ENCODE results near the gene COL5A1.

COL5A1 gene

DNA sequence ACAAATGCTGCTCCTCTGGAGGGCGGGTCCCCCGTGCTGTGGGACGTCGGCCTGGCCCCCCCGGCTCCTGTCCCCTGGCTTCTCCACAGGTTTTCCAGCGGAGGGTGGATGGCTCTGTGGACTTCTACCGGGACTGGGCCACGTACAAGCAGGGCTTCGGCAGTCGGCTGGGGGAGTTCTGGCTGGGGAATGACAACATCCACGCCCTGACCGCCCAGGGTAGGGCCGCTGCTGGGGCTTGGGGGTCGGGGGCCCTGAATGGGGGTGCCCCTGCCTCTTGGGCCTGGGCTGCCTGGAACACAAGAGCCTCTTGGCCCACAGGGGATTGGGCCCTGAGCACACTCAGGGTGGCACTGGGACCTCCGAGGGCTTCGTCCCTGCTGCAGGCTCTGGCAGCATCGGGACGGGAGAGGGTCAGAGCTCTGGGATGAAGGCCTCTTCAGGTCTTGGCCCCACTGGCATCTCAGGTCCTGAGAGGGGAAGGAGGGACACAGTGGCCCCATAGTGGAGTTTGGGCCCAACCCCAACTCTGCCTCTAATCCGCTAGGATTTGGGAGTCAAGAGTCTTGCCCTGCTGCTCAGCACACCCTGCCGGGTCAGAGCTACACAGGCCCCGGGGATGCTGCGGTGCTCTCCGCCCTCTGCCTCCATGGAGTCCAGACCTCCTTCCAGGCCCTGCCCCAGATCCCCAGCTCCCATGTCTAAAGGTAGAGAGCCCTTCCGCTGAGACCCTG, 244.2 kb downstream of the COL5A1 start:
- in situ Hi-C loops (cut with MboI; ENCODE audit: low sequenced_read_pairs): no loop called here

DNA sequence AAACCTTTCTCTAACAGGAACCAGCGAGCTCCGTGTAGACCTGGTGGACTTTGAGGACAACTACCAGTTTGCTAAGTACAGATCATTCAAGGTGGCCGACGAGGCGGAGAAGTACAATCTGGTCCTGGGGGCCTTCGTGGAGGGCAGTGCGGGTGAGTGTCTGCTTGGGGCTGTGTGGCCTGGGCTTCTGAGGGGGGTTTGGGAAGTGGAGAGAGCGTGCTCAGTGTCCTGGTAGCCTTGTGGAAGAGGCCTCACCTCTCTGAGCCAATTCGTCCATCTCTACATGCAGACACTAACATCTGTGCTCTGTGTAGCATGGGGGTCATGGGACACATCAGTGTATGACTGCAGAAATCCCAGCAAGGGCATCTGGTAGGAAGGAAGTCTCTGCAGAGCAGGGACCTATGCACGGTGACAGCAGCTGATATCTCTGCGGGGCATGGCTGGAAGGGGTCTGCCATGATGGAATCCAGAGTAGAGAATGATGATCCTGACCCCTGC, 244.9 kb downstream of the COL5A1 start:
- in situ Hi-C loops (cut with MboI; ENCODE audit: low sequenced_read_pairs): no loop called here

DNA sequence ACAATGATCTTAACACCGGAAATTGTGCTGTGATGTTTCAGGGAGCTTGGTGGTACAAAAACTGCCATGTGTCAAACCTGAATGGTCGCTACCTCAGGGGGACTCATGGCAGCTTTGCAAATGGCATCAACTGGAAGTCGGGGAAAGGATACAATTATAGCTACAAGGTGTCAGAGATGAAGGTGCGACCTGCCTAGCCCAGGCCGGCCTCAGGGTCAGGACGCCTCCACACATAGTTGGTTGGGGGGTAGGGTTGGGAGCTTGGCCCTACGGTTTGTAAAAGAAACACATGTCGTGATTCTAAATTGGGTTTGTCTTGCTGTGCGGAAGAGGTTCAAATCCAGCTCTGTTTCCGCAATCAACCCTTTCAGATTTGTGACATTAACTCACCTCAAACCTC, 245.6 kb downstream of the COL5A1 start:
- in situ Hi-C loops (cut with MboI; ENCODE audit: low sequenced_read_pairs): no loop called here

- in situ Hi-C loops (cut with MboI; ENCODE audit: low sequenced_read_pairs): no loop called here
Measured at GRCh38 chr9:134887686-134888602, 246.3 kb downstream of the COL5A1 start.

- in situ Hi-C loops (cut with MboI; ENCODE audit: low sequenced_read_pairs): no loop called here
Measured at GRCh38 chr9:134888603-134889190, 247.1 kb downstream of the COL5A1 start.

- in situ Hi-C loops (cut with MboI; ENCODE audit: low sequenced_read_pairs): no loop called here
Measured at GRCh38 chr9:134889386-134890154, 248.0 kb downstream of the COL5A1 start.

DNA sequence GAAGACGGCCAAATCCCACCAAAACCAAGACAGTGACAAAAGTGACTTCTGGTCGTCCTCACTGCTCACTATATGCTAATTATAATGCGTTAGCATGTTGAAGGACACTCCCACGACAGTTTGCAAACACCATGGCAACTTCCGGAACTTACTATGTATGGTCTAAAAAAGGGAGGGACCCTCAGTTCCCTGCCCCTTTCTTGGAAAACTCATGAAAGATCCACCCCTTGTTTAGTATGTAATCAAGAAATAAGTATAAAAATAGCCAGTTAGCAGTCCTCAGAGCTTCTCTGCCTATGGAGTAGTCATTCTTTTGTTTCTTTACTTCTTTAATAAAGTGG, 248.5 kb downstream of the COL5A1 start:
- in situ Hi-C loops (cut with MboI; ENCODE audit: low sequenced_read_pairs): no loop called here

- in situ Hi-C loops (cut with MboI; ENCODE audit: low sequenced_read_pairs): no loop called here
Measured at GRCh38 chr9:134891053-134891452, 249.4 kb downstream of the COL5A1 start.

- in situ Hi-C loops (cut with MboI; ENCODE audit: low sequenced_read_pairs): no loop called here
Measured at GRCh38 chr9:134891713-134892112, 250.1 kb downstream of the COL5A1 start.

DNA sequence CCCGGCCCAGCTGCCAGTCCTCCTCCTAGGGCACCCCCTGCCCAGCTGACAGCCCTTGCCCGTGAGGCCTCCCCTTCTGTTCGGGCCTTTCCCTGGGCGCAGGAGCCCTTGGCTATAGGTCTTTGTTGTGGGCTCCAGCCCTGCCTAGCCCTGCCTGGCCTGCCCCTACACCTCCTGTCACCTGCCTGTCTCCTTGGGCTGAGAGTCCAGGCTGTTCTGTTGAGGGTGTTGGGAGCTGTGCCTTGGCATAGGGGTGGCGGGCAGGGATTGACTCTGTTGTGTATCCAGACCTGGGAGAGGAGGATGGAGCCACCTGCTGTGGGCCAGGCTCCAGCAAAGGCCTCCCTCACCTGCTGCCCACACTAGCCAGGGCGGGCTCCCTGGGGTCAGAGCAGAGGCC, 250.6 kb downstream of the COL5A1 start:
- in situ Hi-C loops (cut with MboI; ENCODE audit: low sequenced_read_pairs): no loop called here

- in situ Hi-C loops (cut with MboI; ENCODE audit: low sequenced_read_pairs): no loop called here
Measured at GRCh38 chr9:134892820-134893420, 251.3 kb downstream of the COL5A1 start.

Measured in HL-60/S4 (cell line).